ENCODE results near the gene PHF20. TPM values are rescaled to one million over a fixed set of nuclear protein-coding genes. Genes with fewer than 3 reads are reported as not detected.

Gene PHF20
- total and polyA plus RNA-seq, 2 donors (not counting 3 experiments of a cell fraction or from before 2014, with no cell fraction given), result 25.0 to 45.8 TPM

DNA sequence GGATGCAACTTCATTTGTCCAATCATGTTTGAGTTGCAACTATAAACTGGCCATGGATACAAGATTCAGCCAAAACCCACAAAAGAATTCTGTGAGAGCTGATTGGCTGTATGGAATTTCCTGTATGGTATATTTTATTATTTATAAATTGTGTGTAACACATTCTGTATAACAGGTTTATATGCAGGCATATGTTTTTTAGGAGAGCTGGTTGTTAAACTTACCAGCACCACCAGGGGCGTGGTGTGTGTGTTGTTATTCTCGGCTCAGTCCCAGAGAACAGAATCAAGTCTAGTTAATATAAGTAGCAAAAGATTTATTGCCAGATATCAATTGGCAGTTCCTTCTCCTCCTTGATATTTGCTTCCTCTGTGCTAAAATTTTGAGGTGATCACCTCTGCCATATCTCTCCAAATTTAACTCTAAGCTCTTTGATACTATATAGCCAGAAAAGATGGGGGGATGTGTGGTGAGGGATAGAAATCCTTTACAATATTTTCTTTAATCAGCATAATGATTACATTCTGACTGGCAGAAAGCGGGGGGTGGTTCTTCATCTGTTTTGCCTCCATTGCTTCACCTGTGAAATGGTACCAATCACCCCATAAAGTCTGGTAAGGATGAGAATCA, 219.4 kb downstream of the PHF20 start:
- no TSS peak for BruUV-seq (replicated peaks)
- POLR2A ChIA-PET, result no interaction called here

More for the DNA sequence above, 219.4 kb downstream of the PHF20 start:
- intact Hi-C loops (cut with micrococcal nuclease), result no loop called here
- H3K36me3 ChIP-seq (ENCODE audit: control insufficient read depth in 2 of 2, extremely low read depth in 1 of 2, insufficient read depth in 2 of 2, low read length in 2 of 2), result no peaks in the 10 kb centered on the region
- H3K27ac ChIP-seq (ENCODE audit: insufficient read depth, low read depth, low read length), result no peak overlapping the region
- H3K4me2 ChIP-seq (ENCODE audit: insufficient read depth, low read length), result no peak overlapping the region
- DNase-seq (ENCODE audit: low read depth, low spot score) (peak; percentile 50), FAIRE-seq (peak; percentile 18)
- H3K9me1 ChIP-seq (replicated peaks; ENCODE audit: control insufficient read depth, extremely low read depth, insufficient read depth, low read length), result no peaks in the 10 kb centered on the region
- H2AFZ ChIP-seq (ENCODE audit: low read depth, low read length), result no peak overlapping the region
- no peak overlapping the region for H3K4me3 ChIP-seq (replicated peaks in 1 of 3; ENCODE audit: insufficient read depth in 1 of 3, low read depth in 1 of 3, low read length in 3 of 3)
- TF ChIP-seq, protein P1, sequence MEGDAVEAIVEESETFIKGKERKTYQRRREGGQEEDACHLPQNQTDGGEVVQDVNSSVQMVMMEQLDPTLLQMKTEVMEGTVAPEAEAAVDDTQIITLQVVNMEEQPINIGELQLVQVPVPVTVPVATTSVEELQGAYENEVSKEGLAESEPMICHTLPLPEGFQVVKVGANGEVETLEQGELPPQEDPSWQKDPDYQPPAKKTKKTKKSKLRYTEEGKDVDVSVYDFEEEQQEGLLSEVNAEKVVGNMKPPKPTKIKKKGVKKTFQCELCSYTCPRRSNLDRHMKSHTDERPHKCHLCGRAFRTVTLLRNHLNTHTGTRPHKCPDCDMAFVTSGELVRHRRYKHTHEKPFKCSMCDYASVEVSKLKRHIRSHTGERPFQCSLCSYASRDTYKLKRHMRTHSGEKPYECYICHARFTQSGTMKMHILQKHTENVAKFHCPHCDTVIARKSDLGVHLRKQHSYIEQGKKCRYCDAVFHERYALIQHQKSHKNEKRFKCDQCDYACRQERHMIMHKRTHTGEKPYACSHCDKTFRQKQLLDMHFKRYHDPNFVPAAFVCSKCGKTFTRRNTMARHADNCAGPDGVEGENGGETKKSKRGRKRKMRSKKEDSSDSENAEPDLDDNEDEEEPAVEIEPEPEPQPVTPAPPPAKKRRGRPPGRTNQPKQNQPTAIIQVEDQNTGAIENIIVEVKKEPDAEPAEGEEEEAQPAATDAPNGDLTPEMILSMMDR (IDR thresholded peaks at IDR 0.05; ENCODE audit: extremely low read depth in 1 of 2, insufficient read depth in 1 of 2, low read depth in 1 of 2, low read length in 2 of 2), result peak; percentile 20 to 51
- TF ChIP-seq POLR2AphosphoS5 (IDR thresholded peaks at IDR 0.05; ENCODE audit: insufficient read depth, low read depth, low read length), result no peak
- no peak for TF ChIP-seq FOS (IDR thresholded peaks at IDR 0.05; ENCODE audit: borderline replicate concordance, insufficient read depth, low read length)
- TF ChIP-seq JUN (IDR thresholded peaks at IDR 0.05; ENCODE audit: borderline replicate concordance, insufficient read depth, insufficient read length, low read depth), result no peak
- TF ChIP-seq GATA2 (IDR thresholded peaks at IDR 0.05; ENCODE audit: insufficient read depth, insufficient read length, low read depth, low read length), result no peak
- peaks cover 8 to 10% of the 10 kb centered on the region in 2 experiments for H3K27me3 ChIP-seq (ENCODE audit: control insufficient read depth in 2 of 2, insufficient read depth in 2 of 2, low read length in 2 of 2)
- dilution Hi-C loops (cut with MboI; ENCODE audit: extremely low pct_ligation_motif_present, low sequenced_read_pairs), result no loop called here
- no peaks in the 10 kb centered on the region for H4K20me1 ChIP-seq (replicated peaks; ENCODE audit: control insufficient read depth, extremely low read depth, insufficient read depth, low read length)
- no peak overlapping the region for H3K9ac ChIP-seq (replicated peaks; ENCODE audit: extremely low read depth, insufficient read depth, low read length)
- H3K4me1 ChIP-seq (ENCODE audit: control insufficient read depth, extremely low read depth, insufficient read depth, low read length), result no peaks in the 10 kb centered on the region
- no peaks in the 10 kb centered on the region for H3K79me2 ChIP-seq (ENCODE audit: control insufficient read depth, insufficient read depth, low read length)
- H3K9me3 ChIP-seq (replicated peaks; ENCODE audit: control insufficient read depth, insufficient read depth, low read length), result no peaks in the 10 kb centered on the region
- CTCF ChIA-PET, result interaction anchor here (0.6 to 15.4 kb wide), 28 partner anchors 8 to 408 kb away, joined by 3 to 1267 read pairs (median 4); partner anchors contain the start of gene SCAND1
